HepG2 (cell line): ENCODE data around the gene KCNMB2. TPM values are rescaled to one million over a fixed set of nuclear protein-coding genes. Genes with fewer than 3 reads are reported as not detected.

Experiments
- ATAC-seq: fragments of 200-7000 bp; cut with Tn5 transposase; 3 replicates; pipeline ENCODE4 v1.9.1; 2020; ENCODE audit warnings: mild to moderate bottlenecking, moderate library complexity
- BruUV-seq: library from RNA; stranded (reverse); fragments of 400-500 nt; replicated peaks from 2 replicates; lab custom pipeline; 2021; lab: Mats Ljungman, UMichigan
- CTCF ChIA-PET: fragments of 300-600 bp; formaldehyde crosslinking; extraction: SDS; loops from one replicate; lab custom pipeline; 2021; ENCODE audit warnings: low total read pairs, inconsistent platforms, low intra/inter-chr PET ratio; lab: Yijun Ruan, JAX
- POLR2A ChIA-PET: fragments of 350-600 bp; sonication (Branson Sonifier 250); formaldehyde crosslinking; loops from one replicate; lab custom pipeline; 2020; ENCODE audit warnings: antibody characterized with exemption, inconsistent platforms; lab: Yijun Ruan, JAX
- DNase-seq: peaks from one replicate; pipeline ENCODE4 v3.0.0-alpha.2; 2015; ENCODE audit warnings: low spot score
- FAIRE-seq: peaks from 3 replicates; lab custom pipeline; 2011; peaks lifted over from hg19 to GRCh38; lab: Jason Lieb, UNC
- H2AFZ ChIP-seq: one replicate; pipeline ENCODE4 v1.6.1; 2011; ENCODE audit warnings: low read length, inconsistent platforms
- H3K27ac ChIP-seq: fragments of 300-600 bp; 3 replicates; pipeline ENCODE4 v1.8.0; 2011; ENCODE audit warnings: mixed run types, mild to moderate bottlenecking, mixed read lengths, low read length, inconsistent platforms; ENCODE audit not compliant: insufficient read depth; ENCODE audit errors: extremely low read length
- H3K27me3 ChIP-seq, 2 experiments: fragments of 200-600 bp in 1 of 2; 2 replicates in 1 of 2; 3 replicates in 1 of 2; pipeline versions ENCODE4 v1.6.0 to v1.8.0; 2011; ENCODE audit warnings: low read length in 2 of 2, mild to moderate bottlenecking in 2 of 2, moderate library complexity in 2 of 2, inconsistent platforms in 1 of 2; ENCODE audit not compliant: insufficient read depth in 2 of 2, control insufficient read depth in 1 of 2
- H3K36me3 ChIP-seq, 2 experiments: fragments of 200-600 bp in 1 of 2; replicated peaks in 1 of 2; 2 replicates in 1 of 2; 3 replicates in 1 of 2; pipeline versions ENCODE4 v1.5.1 to v1.8.0; 2011; ENCODE audit warnings: low read length in 2 of 2, inconsistent platforms in 1 of 2; ENCODE audit not compliant: insufficient read depth in 2 of 2, control insufficient read depth in 1 of 2
- H3K4me1 ChIP-seq: 2 replicates; pipeline ENCODE4 v1.5.1; 2012; ENCODE audit warnings: low read length, inconsistent platforms; ENCODE audit not compliant: insufficient read depth
- H3K4me2 ChIP-seq: 2 replicates; pipeline ENCODE4 v1.6.0; 2011; ENCODE audit warnings: low read depth, low read length, inconsistent platforms
- H3K4me3 ChIP-seq, 3 experiments: fragments of 200-600 bp in 1 of 3; sonication (generic), shearing (Covaris generic) in 1 of 3; replicated peaks in 1 of 3; 2 replicates each; pipeline ENCODE4 v1.5.1; 2011 to 2016; ENCODE audit warnings: low read length in 3 of 3, inconsistent platforms in 2 of 3, low read depth in 2 of 3, mild to moderate bottlenecking in 2 of 3, control low read depth in 1 of 3, mixed read lengths in 1 of 3; ENCODE audit not compliant: insufficient read depth in 1 of 3
- H3K79me2 ChIP-seq: one replicate; pipeline ENCODE4 v1.6.1; 2011; ENCODE audit warnings: low read length, inconsistent platforms; ENCODE audit not compliant: insufficient read depth
- H3K9ac ChIP-seq: 2 replicates; pipeline ENCODE4 v1.6.0; 2011; ENCODE audit warnings: mild to moderate bottlenecking, low read depth, low read length, inconsistent platforms; ENCODE audit not compliant: insufficient read depth
- H3K9me3 ChIP-seq: 2 replicates; pipeline ENCODE4 v1.5.1; 2012; ENCODE audit warnings: mild to moderate bottlenecking, low read length
- H4K20me1 ChIP-seq: 2 replicates; pipeline ENCODE4 v1.6.0; 2011; ENCODE audit warnings: inconsistent platforms, mild to moderate bottlenecking, low read length, moderate library complexity; ENCODE audit not compliant: insufficient read depth
- CBX5 ChIP-seq: sonication (generic); formaldehyde crosslinking; IDR thresholded peaks from 2 replicates; pipeline ENCODE4 v1.4.0; 2020; ENCODE audit warnings: missing genetic modification reagents, borderline replicate concordance
- EP300 ChIP-seq, 3 experiments: sonication (generic) in 1 of 3; formaldehyde crosslinking in 1 of 3; IDR thresholded peaks; 2 replicates each; pipeline versions ENCODE4 v1.5.1 to v1.6.1; 2011 to 2020; ENCODE audit warnings: low read depth in 2 of 3, low read length in 2 of 3, borderline replicate concordance in 1 of 3, improper control_type of control experiment in 1 of 3, mild to moderate bottlenecking in 1 of 3, missing genetic modification reagents in 1 of 3, moderate library complexity in 1 of 3
- KDM1A ChIP-seq: IDR thresholded peaks from 2 replicates; pipeline ENCODE4 v1.6.1; 2016; ENCODE audit warnings: missing compliant biosample characterization
- MZF1 ChIP-seq: sonication (generic); formaldehyde crosslinking; IDR thresholded peaks from 2 replicates; pipeline ENCODE4 v1.8.1; 2023; ENCODE audit warnings: mild to moderate bottlenecking, missing genetic modification reagents, borderline replicate concordance
- RELA ChIP-seq: sonication (generic); formaldehyde crosslinking; IDR thresholded peaks from 2 replicates; pipeline ENCODE4 v1.4.0; 2020; ENCODE audit warnings: missing genetic modification reagents
- SRY ChIP-seq: sonication (generic); formaldehyde crosslinking; IDR thresholded peaks from 2 replicates; pipeline ENCODE4 v1.8.0; 2022; ENCODE audit warnings: mild to moderate bottlenecking, missing genetic modification reagents
- TOPORS ChIP-seq: sonication (generic); formaldehyde crosslinking; IDR thresholded peaks from 2 replicates; pipeline ENCODE4 v1.8.0; 2023; ENCODE audit warnings: mild to moderate bottlenecking, missing genetic modification reagents
- ZNF160 ChIP-seq: sonication (generic); formaldehyde crosslinking; IDR thresholded peaks from 2 replicates; pipeline ENCODE4 v1.8.0; 2022; ENCODE audit warnings: mild to moderate bottlenecking, inconsistent platforms, missing genetic modification reagents
- WGBS: methylation state at CpG from one replicate; pipeline ENCODE4 v1.1.6; 2017; ENCODE audit warnings: low lambda C conversion rate; 5-methylcytosine and 5-hydroxymethylcytosine counted together
- in situ Hi-C: cut with HindIII; loops from 2 replicates; pipeline ENCODE4 v1.10.0; 2017; ENCODE audit warnings: low pct_unique_long_range_greater_than_20kb; ENCODE audit not compliant: extremely low pct_ligation_motif_present
- intact Hi-C: fragments of 100-400 bp; cut with micrococcal nuclease; formaldehyde crosslinking; loops from one replicate; pipeline ENCODE4 v1.10.0; 2022; ENCODE audit not compliant: unreplicated experiment
- polyA plus RNA-seq, 8 experiments: library from polyadenylated mRNA; depleted of rRNA in 3 of 8; stranded (reverse) in 7 of 8; unstranded in 1 of 8; fragments of >200 nt; fragmentation: Illumina TruSeq in 4 of 8; extraction: Trizol in 4 of 8; gene quantifications; 2 replicates each; pipeline versions ENCODE4 v1.2.1 to v1.2.3, GENCODE V29; 2011 to 2016; ENCODE audit warnings: low read depth in 4 of 8, missing spikeins in 1 of 8, mixed read lengths in 1 of 8; ENCODE audit not compliant: insufficient read depth in 1 of 8
- total RNA-seq, 5 experiments: library from RNA; depleted of rRNA; stranded (reverse); fragments of >200 nt; fragmentation: Illumina TruSeq; extraction: Trizol; gene quantifications; 2 replicates each; pipeline ENCODE4 v1.2.3, GENCODE V29; 2016; ENCODE audit warnings: low read depth in 1 of 5
- TF ChIP-seq, protein P1 (sequence below): sonication (generic); formaldehyde crosslinking; IDR thresholded peaks from 2 replicates; pipeline ENCODE4 v1.8.0; 2023; ENCODE audit warnings: mild to moderate bottlenecking, missing genetic modification reagents
- TF ChIP-seq, protein P2 (sequence below), 2 experiments: sonication (generic) in 1 of 2; formaldehyde crosslinking in 1 of 2; IDR thresholded peaks; 2 replicates each; pipeline versions ENCODE4 v1.4.0 to v1.6.1; 2016 to 2020; ENCODE audit warnings: borderline replicate concordance in 1 of 2, low read depth in 1 of 2, mild to moderate bottlenecking in 1 of 2, missing genetic modification reagents in 1 of 2

KCNMB2 gene
- total and polyA plus RNA-seq, 2 of the 13 experiments (the other 11 are each of a cell fraction or from before 2014, with no cell fraction given), result not detected

DNA sequence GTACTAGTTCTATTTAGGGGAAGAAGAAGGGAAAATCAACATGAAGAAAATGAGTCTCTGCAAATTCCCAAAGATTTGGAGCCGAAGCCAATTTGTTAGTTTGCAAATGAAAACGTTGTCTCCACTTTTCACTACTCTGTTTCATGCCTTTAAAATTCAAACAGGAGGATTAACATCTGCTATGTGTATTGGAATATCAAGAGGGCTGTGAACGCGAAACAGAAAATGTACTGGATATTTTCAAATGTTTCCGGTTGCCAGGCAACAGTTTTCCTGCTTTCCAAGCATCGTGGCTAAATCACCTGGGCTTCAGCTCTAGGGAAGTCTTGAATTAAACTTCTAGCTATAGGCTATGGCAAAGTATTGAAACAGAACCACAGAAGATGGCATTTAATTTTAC is 172.8 kb downstream of the KCNMB2 start:
- Histone ChIP-seq H3K4me3 (no peak overlapping the region), H3K36me3 (no peaks in the 10 kb centered on the region), H3K9me3 (no peaks in the 10 kb centered on the region), H2AFZ (no peak overlapping the region), H4K20me1 (no peaks in the 10 kb centered on the region), H3K9ac (no peak overlapping the region), H3K4me1 (no peaks in the 10 kb centered on the region)
- intact Hi-C loops, result no loop called here
- WGBS, result 2% methylated on average over 6 of the region's 6 CpGs
- no peak for DNase-seq
- TF ChIP-seq ZNF160 (CRISPR knock-in tag) (no peak), EP300 (IDR thresholded peaks at IDR 0.05; ENCODE audit: low read depth in 2 of 2, low read length in 2 of 2) (no peak), EP300 (CRISPR knock-in tag; IDR thresholded peaks at IDR 0.05; ENCODE audit: borderline replicate concordance) (no peak), RELA (CRISPR knock-in tag) (no peak), TOPORS (CRISPR knock-in tag) (no peak), MZF1 (CRISPR knock-in tag) (no peak), CBX5 (no peak), KDM1A (no peak), SRY (CRISPR knock-in tag) (no peak)
- TF ChIP-seq, protein P1, sequence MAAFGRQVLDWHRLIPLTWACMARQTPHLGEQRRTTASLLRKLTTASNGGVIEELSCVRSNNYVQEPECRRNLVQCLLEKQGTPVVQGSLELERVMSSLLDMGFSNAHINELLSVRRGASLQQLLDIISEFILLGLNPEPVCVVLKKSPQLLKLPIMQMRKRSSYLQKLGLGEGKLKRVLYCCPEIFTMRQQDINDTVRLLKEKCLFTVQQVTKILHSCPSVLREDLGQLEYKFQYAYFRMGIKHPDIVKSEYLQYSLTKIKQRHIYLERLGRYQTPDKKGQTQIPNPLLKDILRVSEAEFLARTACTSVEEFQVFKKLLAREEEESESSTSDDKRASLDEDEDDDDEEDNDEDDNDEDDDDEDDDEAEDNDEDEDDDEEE, result no peak
- TF ChIP-seq, protein P2, sequence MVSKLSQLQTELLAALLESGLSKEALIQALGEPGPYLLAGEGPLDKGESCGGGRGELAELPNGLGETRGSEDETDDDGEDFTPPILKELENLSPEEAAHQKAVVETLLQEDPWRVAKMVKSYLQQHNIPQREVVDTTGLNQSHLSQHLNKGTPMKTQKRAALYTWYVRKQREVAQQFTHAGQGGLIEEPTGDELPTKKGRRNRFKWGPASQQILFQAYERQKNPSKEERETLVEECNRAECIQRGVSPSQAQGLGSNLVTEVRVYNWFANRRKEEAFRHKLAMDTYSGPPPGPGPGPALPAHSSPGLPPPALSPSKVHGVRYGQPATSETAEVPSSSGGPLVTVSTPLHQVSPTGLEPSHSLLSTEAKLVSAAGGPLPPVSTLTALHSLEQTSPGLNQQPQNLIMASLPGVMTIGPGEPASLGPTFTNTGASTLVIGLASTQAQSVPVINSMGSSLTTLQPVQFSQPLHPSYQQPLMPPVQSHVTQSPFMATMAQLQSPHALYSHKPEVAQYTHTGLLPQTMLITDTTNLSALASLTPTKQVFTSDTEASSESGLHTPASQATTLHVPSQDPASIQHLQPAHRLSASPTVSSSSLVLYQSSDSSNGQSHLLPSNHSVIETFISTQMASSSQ (IDR thresholded peaks at IDR 0.05; ENCODE audit: low read depth), result no peak
- TF ChIP-seq, protein P2 (CRISPR knock-in tag; IDR thresholded peaks at IDR 0.05; ENCODE audit: borderline replicate concordance), result no peak
- TF ChIP-seq, all 625 proteins: peak for 0
- H3K79me2 ChIP-seq, result no peaks in the 10 kb centered on the region
- H3K27me3 ChIP-seq, result no peaks in the 10 kb centered on the region
- POLR2A ChIA-PET, result no interaction called here
- no peak overlapping the region for H3K27ac ChIP-seq
- in situ Hi-C loops, result no loop called here
- no peak overlapping the region for H3K4me2 ChIP-seq
- BruUV-seq, result no TSS peak
- ATAC-seq (no peak), FAIRE-seq (no peak)
- CTCF ChIA-PET, result no interaction called here
